Measurements from ENCODE around the gene EFHC2. TPM values are rescaled to one million over a fixed set of nuclear protein-coding genes. Genes with fewer than 3 reads are reported as not detected.

EFHC2 gene
- total RNA-seq, 5 donors from 2014 or later (not counting 1 experiment from before 2014, with no cell fraction given) = 1.1 to 3.5 (median 2.0) TPM

- H3K4me3 Mint-ChIP-seq = no peak overlapping the region
- H3K9me3 Mint-ChIP-seq = peaks cover 4 to 12% (median 10%) of the 10 kb centered on the region in 3 donors
Observed at GRCh38 chrX:44105228-44105913, 238.1 kb downstream of the EFHC2 start.

GRCh38 chrX:44104699-44105098, 238.8 kb downstream of the EFHC2 start:
- Mint-ChIP-seq H3K27me3 (peaks cover 0 to 11% of the 10 kb centered on the region in 2 donors), H3K9me3 (peaks cover 4 to 12% (median 10%) of the 10 kb centered on the region in 3 donors), H3K4me1 (no peaks in the 10 kb centered on the region), H3K27ac (no peak overlapping the region), H3K36me3 (no peaks in the 10 kb centered on the region), H3K4me3 (no peak overlapping the region)
- Histone ChIP-seq H3K9me3 (no peaks in the 10 kb centered on the region), H3K4me1 (ENCODE audit: control insufficient read depth in 1 of 2, extremely low read depth in 1 of 2, insufficient read depth in 2 of 2, low read length in 2 of 2) (no peaks in the 10 kb centered on the region), H3K27ac (ENCODE audit: low read length) (no peak overlapping the region), H3K4me3 (ENCODE audit: control insufficient read depth in 1 of 2, extremely low read depth in 1 of 2, low read length in 1 of 2) (no peak overlapping the region), H3K27me3 (replicated peaks in 1 of 2; ENCODE audit: control insufficient read depth in 2 of 2, extremely low read depth in 1 of 2, insufficient read depth in 2 of 2, low read length in 1 of 2) (no peaks in the 10 kb centered on the region), H3K36me3 (ENCODE audit: control insufficient read depth in 2 of 2, extremely low read depth in 1 of 2, insufficient read depth in 1 of 2, low read length in 1 of 2) (no peaks in the 10 kb centered on the region)
- ChIA-PET CTCF (no interaction called here), POLR2A (no interaction called here)
- DNase-seq = no peak
- WGBS (ENCODE audit: insufficient coverage) = no CpG with 5 or more reads among the region's 3 CpGs
- no peak for ATAC-seq (replicated peaks in 1 of 4)

More at GRCh38 chrX:44105228-44105913, 238.1 kb downstream of the EFHC2 start:
- CTCF ChIA-PET = no interaction called here
- H3K4me1 ChIP-seq (ENCODE audit: control insufficient read depth in 1 of 2, extremely low read depth in 1 of 2, insufficient read depth in 2 of 2, low read length in 2 of 2) = no peaks in the 10 kb centered on the region
- WGBS (ENCODE audit: insufficient coverage) = 81% methylated on average over 4 of the region's 12 CpGs
- DNase-seq (no peak), ATAC-seq (replicated peaks in 1 of 4) (no peak)
- H3K27me3 ChIP-seq (replicated peaks in 1 of 2; ENCODE audit: control insufficient read depth in 2 of 2, extremely low read depth in 1 of 2, insufficient read depth in 2 of 2, low read length in 1 of 2) = no peaks in the 10 kb centered on the region
- POLR2A ChIA-PET = no interaction called here
- H3K36me3 ChIP-seq (ENCODE audit: control insufficient read depth in 2 of 2, extremely low read depth in 1 of 2, insufficient read depth in 1 of 2, low read length in 1 of 2) = no peaks in the 10 kb centered on the region
- Mint-ChIP-seq H3K36me3 (no peaks in the 10 kb centered on the region), H3K27me3 (peaks cover 0 to 11% of the 10 kb centered on the region in 2 donors), H3K4me1 (no peaks in the 10 kb centered on the region), H3K27ac (no peak overlapping the region)
- H3K9me3 ChIP-seq = no peaks in the 10 kb centered on the region
- H3K27ac ChIP-seq (ENCODE audit: low read length) = no peak overlapping the region
- no peak overlapping the region for H3K4me3 ChIP-seq (ENCODE audit: control insufficient read depth in 1 of 2, extremely low read depth in 1 of 2, low read length in 1 of 2)

- Histone ChIP-seq H3K9me3 (no peaks in the 10 kb centered on the region), H3K27me3 (replicated peaks in 1 of 2; ENCODE audit: control insufficient read depth in 2 of 2, extremely low read depth in 1 of 2, insufficient read depth in 2 of 2, low read length in 1 of 2) (no peaks in the 10 kb centered on the region), H3K36me3 (ENCODE audit: control insufficient read depth in 2 of 2, extremely low read depth in 1 of 2, insufficient read depth in 1 of 2, low read length in 1 of 2) (no peaks in the 10 kb centered on the region), H3K4me1 (ENCODE audit: control insufficient read depth in 1 of 2, extremely low read depth in 1 of 2, insufficient read depth in 2 of 2, low read length in 2 of 2) (no peaks in the 10 kb centered on the region), H3K4me3 (ENCODE audit: control insufficient read depth in 1 of 2, extremely low read depth in 1 of 2, low read length in 1 of 2) (no peak overlapping the region), H3K27ac (ENCODE audit: low read length) (no peak overlapping the region)
- POLR2A ChIA-PET = no interaction called here
- Mint-ChIP-seq H3K27me3 (peaks cover 0 to 7% of the 10 kb centered on the region in 2 donors), H3K36me3 (no peaks in the 10 kb centered on the region), H3K27ac (no peak overlapping the region), H3K4me3 (no peak overlapping the region), H3K9me3 (peaks cover 2 to 4% (median 3%) of the 10 kb centered on the region in 3 donors), H3K4me1 (no peaks in the 10 kb centered on the region)
- CTCF ChIA-PET = no interaction called here
- WGBS (ENCODE audit: insufficient coverage) = no CpG with 5 or more reads among the region's 3 CpGs
- DNase-seq (no peak), ATAC-seq (replicated peaks in 1 of 4) (no peak)
Observed at GRCh38 chrX:44101281-44101680, 242.2 kb downstream of the EFHC2 start.

- no peaks in the 10 kb centered on the region for H3K4me1 Mint-ChIP-seq
- DNase-seq (no peak), ATAC-seq (replicated peaks in 1 of 4) (no peak)
- Histone ChIP-seq H3K9me3 (no peaks in the 10 kb centered on the region), H3K36me3 (ENCODE audit: control insufficient read depth in 2 of 2, extremely low read depth in 1 of 2, insufficient read depth in 1 of 2, low read length in 1 of 2) (no peaks in the 10 kb centered on the region), H3K27ac (ENCODE audit: low read length) (no peak overlapping the region), H3K4me3 (ENCODE audit: control insufficient read depth in 1 of 2, extremely low read depth in 1 of 2, low read length in 1 of 2) (no peak overlapping the region), H3K27me3 (replicated peaks in 1 of 2; ENCODE audit: control insufficient read depth in 2 of 2, extremely low read depth in 1 of 2, insufficient read depth in 2 of 2, low read length in 1 of 2) (no peaks in the 10 kb centered on the region), H3K4me1 (ENCODE audit: control insufficient read depth in 1 of 2, extremely low read depth in 1 of 2, insufficient read depth in 2 of 2, low read length in 2 of 2) (no peaks in the 10 kb centered on the region)
- no peak overlapping the region for H3K27ac Mint-ChIP-seq
- no peaks in the 10 kb centered on the region for H3K9me3 Mint-ChIP-seq
- H3K27me3 Mint-ChIP-seq = no peaks in the 10 kb centered on the region
- ChIA-PET POLR2A (no interaction called here), CTCF (no interaction called here)
- no peaks in the 10 kb centered on the region for H3K36me3 Mint-ChIP-seq
- no peak overlapping the region for H3K4me3 Mint-ChIP-seq
- WGBS (ENCODE audit: insufficient coverage) = no CpG with 5 or more reads among the region's 2 CpGs
Observed at GRCh38 chrX:44099366-44099765, 244.1 kb downstream of the EFHC2 start.

Other genes with a start within 250 kb of the EFHC2 start
- gene FUNDC1, start 199.2 kb upstream of the EFHC2 start, total RNA-seq = 1 to 10 TPM; 5.5 to 8.8 (median 7.1) TPM

Data from T-cell (primary cell).